Coronary artery (tissue), 2 donors: Measurements from ENCODE around the gene EIF4E1B.

ENCODE experiments used
- DNase-seq: peaks from one replicate; pipeline ENCODE4 v3.0.0-alpha.2; 2017; ENCODE audit warnings: low spot score
- H3K27ac ChIP-seq, 2 donors: fragments of 200-600 bp; sonication (generic); one replicate each; pipeline ENCODE4 v1.5.1; 2016 to 2019
- H3K4me3 ChIP-seq: fragments of 200-600 bp; sonication (generic); 2 replicates; pipeline ENCODE4 v1.5.1; 2016; ENCODE audit warnings: mild to moderate bottlenecking, moderate library complexity
- TF ChIP-seq, protein P1 (sequence below): fragments of 200-600 bp; sonication (generic); IDR thresholded peaks from one replicate; pipeline ENCODE4 v1.5.1; 2019; ENCODE audit warnings: antibody characterized with exemption

EIF4E1B gene

DNA sequence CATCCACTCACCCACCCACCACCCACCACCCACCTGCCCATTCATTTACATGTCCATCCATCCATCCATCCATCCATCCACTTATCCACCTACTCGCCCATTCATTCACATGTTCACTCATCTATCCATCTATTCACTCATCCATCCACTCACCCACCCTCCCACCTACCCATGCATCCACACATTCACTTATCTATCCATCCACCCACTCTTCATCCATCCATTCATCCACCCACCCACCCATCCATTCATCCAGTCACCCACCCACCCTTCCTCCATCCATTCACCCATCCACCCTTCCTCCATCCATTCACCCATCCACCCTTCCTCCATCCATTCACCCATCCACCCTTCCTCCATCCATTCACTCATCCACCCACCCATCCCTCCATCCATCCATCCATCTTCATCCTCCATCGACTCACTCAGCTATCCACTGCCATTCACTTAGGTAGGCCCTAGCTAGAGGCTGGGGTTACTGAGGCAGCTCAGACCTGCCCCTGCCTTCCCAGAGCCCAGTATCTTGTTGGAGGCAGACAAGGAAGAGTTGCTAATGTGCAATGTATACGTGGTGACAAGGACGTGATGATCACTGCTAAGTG, 29.5 kb downstream of the EIF4E1B start:
- Histone ChIP-seq H3K27ac (no peak overlapping the region), H3K4me3 (no peak overlapping the region)
- TF ChIP-seq, protein P1, sequence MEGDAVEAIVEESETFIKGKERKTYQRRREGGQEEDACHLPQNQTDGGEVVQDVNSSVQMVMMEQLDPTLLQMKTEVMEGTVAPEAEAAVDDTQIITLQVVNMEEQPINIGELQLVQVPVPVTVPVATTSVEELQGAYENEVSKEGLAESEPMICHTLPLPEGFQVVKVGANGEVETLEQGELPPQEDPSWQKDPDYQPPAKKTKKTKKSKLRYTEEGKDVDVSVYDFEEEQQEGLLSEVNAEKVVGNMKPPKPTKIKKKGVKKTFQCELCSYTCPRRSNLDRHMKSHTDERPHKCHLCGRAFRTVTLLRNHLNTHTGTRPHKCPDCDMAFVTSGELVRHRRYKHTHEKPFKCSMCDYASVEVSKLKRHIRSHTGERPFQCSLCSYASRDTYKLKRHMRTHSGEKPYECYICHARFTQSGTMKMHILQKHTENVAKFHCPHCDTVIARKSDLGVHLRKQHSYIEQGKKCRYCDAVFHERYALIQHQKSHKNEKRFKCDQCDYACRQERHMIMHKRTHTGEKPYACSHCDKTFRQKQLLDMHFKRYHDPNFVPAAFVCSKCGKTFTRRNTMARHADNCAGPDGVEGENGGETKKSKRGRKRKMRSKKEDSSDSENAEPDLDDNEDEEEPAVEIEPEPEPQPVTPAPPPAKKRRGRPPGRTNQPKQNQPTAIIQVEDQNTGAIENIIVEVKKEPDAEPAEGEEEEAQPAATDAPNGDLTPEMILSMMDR, result no peak
- DNase-seq, result no peak

DNA sequence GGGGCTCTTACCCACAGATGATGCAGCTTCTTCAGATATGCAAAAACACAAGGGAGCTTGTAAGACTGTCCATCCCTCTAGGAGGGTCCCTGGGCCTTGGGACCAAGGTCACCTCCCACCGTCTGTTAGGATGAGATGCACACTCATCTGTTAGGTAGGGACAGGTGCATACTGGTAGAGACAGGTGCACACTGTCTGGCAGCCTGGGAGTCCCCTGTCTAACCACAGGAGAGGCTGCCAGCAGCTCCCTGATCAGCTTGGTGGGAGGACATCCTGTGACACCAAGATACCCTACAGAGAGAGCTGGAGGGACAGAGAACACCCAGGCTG, 30.0 kb downstream of the EIF4E1B start:
- Histone ChIP-seq H3K4me3 (no peak overlapping the region), H3K27ac (no peak overlapping the region)
- no peak for DNase-seq
- TF ChIP-seq, protein P1, result no peak

DNA sequence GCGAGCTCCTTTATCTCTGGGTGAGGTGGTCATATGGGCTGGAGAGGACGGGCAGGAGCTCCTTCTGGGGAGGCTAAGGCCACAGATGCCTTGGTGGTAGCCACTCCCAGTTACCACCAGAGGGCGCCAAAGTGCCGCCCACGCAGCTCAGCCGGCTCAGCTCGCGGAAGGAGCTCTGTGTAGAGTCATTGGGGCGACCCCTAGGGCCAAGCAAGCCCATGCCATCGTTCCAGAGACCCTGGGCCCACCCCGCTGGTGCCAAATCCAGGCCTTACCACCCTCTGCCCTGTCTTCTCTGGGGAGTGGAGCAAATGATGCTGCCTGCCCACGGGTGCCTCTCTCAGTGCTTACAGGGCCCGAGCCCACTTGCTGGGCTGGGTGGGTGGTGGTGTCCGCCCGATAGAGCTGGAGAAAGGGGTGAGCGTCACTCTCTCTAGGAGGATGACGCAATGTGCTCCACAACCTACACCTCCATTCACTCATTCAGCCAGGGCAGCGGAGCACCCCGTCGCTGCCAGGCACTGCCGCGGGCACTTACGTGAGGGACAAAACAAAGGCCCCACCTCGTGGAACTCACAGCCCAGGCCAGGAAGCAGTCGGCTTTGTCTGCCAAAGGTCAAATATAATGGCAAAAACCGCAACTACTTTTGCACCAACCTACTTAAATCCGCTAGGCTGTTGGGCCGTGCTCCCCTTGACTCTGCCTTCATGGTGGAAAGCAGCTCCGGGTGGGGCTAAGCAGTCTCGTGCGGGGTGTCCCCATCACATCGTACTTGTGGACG, 30.6 kb downstream of the EIF4E1B start:
- no peak for DNase-seq
- TF ChIP-seq, protein P1, result peak; percentile 97
- no peak overlapping the region for H3K27ac ChIP-seq
- no peak overlapping the region for H3K4me3 ChIP-seq

GRCh38 chr5:176661676-176662075, 31.2 kb downstream of the EIF4E1B start:
- H3K4me3 ChIP-seq, result no peak overlapping the region
- no peak for DNase-seq

GRCh38 chr5:176662371-176663333, 32.2 kb downstream of the EIF4E1B start:
- no peak for DNase-seq
- TF ChIP-seq, protein P1, result no peak
- H3K4me3 ChIP-seq, result no peak overlapping the region
- no peak overlapping the region for H3K27ac ChIP-seq

More at GRCh38 chr5:176661676-176662075, 31.2 kb downstream of the EIF4E1B start:
- H3K27ac ChIP-seq, result no peak overlapping the region
- TF ChIP-seq, protein P1, result no peak

DNA sequence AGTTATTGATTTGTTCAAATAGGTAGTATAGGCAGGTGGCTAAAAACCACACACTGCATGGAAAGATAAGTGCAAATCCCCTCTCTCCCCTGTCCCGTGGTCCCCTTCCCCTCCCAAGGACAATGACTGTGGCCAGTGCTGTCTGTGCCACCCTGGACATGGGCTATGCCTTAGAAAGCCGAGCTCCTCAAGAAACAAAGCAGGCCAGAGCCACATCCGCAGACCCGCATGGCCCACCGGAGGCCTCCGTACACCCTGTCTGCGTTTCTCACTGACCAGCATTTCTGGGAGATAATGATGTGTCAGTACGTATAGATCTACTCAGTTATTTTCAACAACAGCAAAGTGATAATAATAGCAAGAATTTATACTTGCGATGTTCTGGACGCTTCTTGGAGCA, 33.1 kb downstream of the EIF4E1B start:
- DNase-seq, result no peak
- TF ChIP-seq, protein P1, result no peak
- Histone ChIP-seq H3K4me3 (no peak overlapping the region), H3K27ac (no peak overlapping the region)
